Astrocyte (in vitro differentiated cells and primary cell): Measurements from ENCODE around the gene GPR33. TPM values are rescaled to one million over a fixed set of nuclear protein-coding genes. Genes with fewer than 3 reads are reported as not detected.

Experiments used
- DNase-seq: peaks from one replicate; pipeline ENCODE4 v3.0.0-alpha.2; 2010; ENCODE audit warnings: low read depth
- FAIRE-seq: peaks from 2 replicates; lab custom pipeline; 2011; peaks lifted over from hg19 to GRCh38; lab: Jason Lieb, UNC
- H2AFZ ChIP-seq: 2 replicates; pipeline ENCODE4 v1.6.0; 2012; ENCODE audit warnings: low read depth, low read length, inconsistent platforms
- H3K27ac ChIP-seq: 2 replicates; pipeline ENCODE4 v1.5.1; 2011; ENCODE audit warnings: low read depth, low read length, inconsistent platforms
- H3K27me3 ChIP-seq: 2 replicates; pipeline ENCODE4 v1.6.0; 2011; ENCODE audit warnings: low read length, inconsistent platforms; ENCODE audit not compliant: insufficient read depth
- H3K36me3 ChIP-seq: 2 replicates; pipeline ENCODE4 v1.5.1; 2011; ENCODE audit warnings: low read length, inconsistent platforms; ENCODE audit not compliant: insufficient read depth
- H3K4me1 ChIP-seq: 2 replicates; pipeline ENCODE4 v1.5.1; 2011; ENCODE audit warnings: low read length, inconsistent platforms; ENCODE audit not compliant: insufficient read depth
- H3K4me2 ChIP-seq: 2 replicates; pipeline ENCODE4 v1.6.0; 2012; ENCODE audit warnings: low read length, inconsistent platforms
- H3K4me3 ChIP-seq: 2 replicates; pipeline ENCODE4 v1.5.1; 2011; ENCODE audit warnings: low read depth, mild to moderate bottlenecking, low read length, inconsistent platforms; ENCODE audit not compliant: insufficient read depth
- H3K79me2 ChIP-seq: 2 replicates; pipeline ENCODE4 v1.6.0; 2012; ENCODE audit warnings: mild to moderate bottlenecking, low read length, inconsistent platforms; ENCODE audit not compliant: insufficient read depth
- H3K9ac ChIP-seq: 2 replicates; pipeline ENCODE4 v1.6.0; 2012; ENCODE audit warnings: mild to moderate bottlenecking, low read length, inconsistent platforms
- H3K9me3 ChIP-seq: 2 replicates; pipeline ENCODE4 v1.5.1; 2012; ENCODE audit warnings: low read depth, mild to moderate bottlenecking, low read length, inconsistent platforms; ENCODE audit not compliant: insufficient read depth
- H4K20me1 ChIP-seq: 2 replicates; pipeline ENCODE4 v1.6.0; 2012; ENCODE audit warnings: low read length, inconsistent platforms; ENCODE audit not compliant: insufficient read depth
- H3K27ac Mint-ChIP-seq: one replicate; pipeline ENCODE4 v1.8.0; 2021; ENCODE audit warnings: mild to moderate bottlenecking, mixed read lengths; ENCODE audit not compliant: unreplicated experiment
- H3K27me3 Mint-ChIP-seq: one replicate; pipeline ENCODE4 v1.8.0; 2021; ENCODE audit warnings: low read depth, mixed read lengths; ENCODE audit not compliant: unreplicated experiment
- H3K36me3 Mint-ChIP-seq: one replicate; pipeline ENCODE4 v1.8.0; 2021; ENCODE audit warnings: low read depth, mixed read lengths; ENCODE audit not compliant: unreplicated experiment
- H3K4me1 Mint-ChIP-seq: one replicate; pipeline ENCODE4 v1.8.0; 2021; ENCODE audit warnings: low read depth, mixed read lengths; ENCODE audit not compliant: unreplicated experiment
- H3K4me3 Mint-ChIP-seq: one replicate; pipeline ENCODE4 v1.8.0; 2021; ENCODE audit warnings: mild to moderate bottlenecking, moderate library complexity, mixed read lengths; ENCODE audit not compliant: unreplicated experiment
- H3K9me3 Mint-ChIP-seq: one replicate; pipeline ENCODE4 v1.8.0; 2021; ENCODE audit warnings: mild to moderate bottlenecking, mixed read lengths; ENCODE audit not compliant: unreplicated experiment
- EZH2 ChIP-seq: IDR thresholded peaks from 2 replicates; pipeline ENCODE4 v1.6.1; 2012; ENCODE audit warnings: mild to moderate bottlenecking, low read length, inconsistent platforms; ENCODE audit not compliant: insufficient read depth
- total RNA-seq: library from RNA; stranded (reverse); gene quantifications from 2 replicates; pipeline ENCODE4 v1.2.1, GENCODE V29; 2021
- TF ChIP-seq, protein P1 (sequence below): IDR thresholded peaks from 2 replicates; pipeline ENCODE4 v1.5.1; 2011; ENCODE audit warnings: low read depth, mild to moderate bottlenecking, inconsistent platforms, low read length, moderate library complexity; ENCODE audit not compliant: insufficient read depth

Gene GPR33
- total RNA-seq, 1 donor from 2014 or later, result not detected

DNA sequence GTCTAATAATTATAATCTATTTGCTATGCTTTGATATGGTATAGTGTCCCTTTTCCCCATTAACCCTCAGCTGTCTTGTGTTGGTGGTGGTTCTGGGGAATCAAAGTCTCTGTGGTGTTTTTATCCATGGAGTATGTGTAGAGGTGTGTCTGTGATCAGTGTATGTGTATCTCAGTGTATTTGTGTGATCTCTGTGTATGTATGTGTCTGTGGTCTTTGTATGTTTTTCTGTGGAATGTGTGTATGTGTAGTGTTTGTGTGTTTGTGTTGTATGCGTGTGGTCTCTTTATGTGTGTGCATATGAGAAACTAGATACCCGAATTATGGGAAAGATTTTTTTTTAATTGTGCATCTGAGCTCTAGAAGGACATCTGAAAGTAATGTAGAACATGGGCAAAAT lies 1.1 kb downstream of the GPR33 start:
- Mint-ChIP-seq H3K27ac (no peak overlapping the region), H3K27me3 (no peaks in the 10 kb centered on the region), H3K4me3 (no peak overlapping the region), H3K4me1 (no peaks in the 10 kb centered on the region), H3K9me3 (no peaks in the 10 kb centered on the region), H3K36me3 (no peaks in the 10 kb centered on the region)
- H3K4me3 ChIP-seq, result no peak overlapping the region
- no peaks in the 10 kb centered on the region for H3K9me3 ChIP-seq
- DNase-seq, result no peak
- H4K20me1 ChIP-seq, result no peaks in the 10 kb centered on the region
- no peak for FAIRE-seq
- no peaks in the 10 kb centered on the region for H3K79me2 ChIP-seq
- no peak overlapping the region for H3K27ac ChIP-seq
- no peaks in the 10 kb centered on the region for H3K36me3 ChIP-seq
- no peak overlapping the region for H3K4me2 ChIP-seq
- H2AFZ ChIP-seq, result no peak overlapping the region
- no peaks in the 10 kb centered on the region for H3K4me1 ChIP-seq
- peaks cover 2% of the 10 kb centered on the region for H3K27me3 ChIP-seq
- no peak overlapping the region for H3K9ac ChIP-seq
- TF ChIP-seq EZH2, result no peak
- TF ChIP-seq, protein P1, sequence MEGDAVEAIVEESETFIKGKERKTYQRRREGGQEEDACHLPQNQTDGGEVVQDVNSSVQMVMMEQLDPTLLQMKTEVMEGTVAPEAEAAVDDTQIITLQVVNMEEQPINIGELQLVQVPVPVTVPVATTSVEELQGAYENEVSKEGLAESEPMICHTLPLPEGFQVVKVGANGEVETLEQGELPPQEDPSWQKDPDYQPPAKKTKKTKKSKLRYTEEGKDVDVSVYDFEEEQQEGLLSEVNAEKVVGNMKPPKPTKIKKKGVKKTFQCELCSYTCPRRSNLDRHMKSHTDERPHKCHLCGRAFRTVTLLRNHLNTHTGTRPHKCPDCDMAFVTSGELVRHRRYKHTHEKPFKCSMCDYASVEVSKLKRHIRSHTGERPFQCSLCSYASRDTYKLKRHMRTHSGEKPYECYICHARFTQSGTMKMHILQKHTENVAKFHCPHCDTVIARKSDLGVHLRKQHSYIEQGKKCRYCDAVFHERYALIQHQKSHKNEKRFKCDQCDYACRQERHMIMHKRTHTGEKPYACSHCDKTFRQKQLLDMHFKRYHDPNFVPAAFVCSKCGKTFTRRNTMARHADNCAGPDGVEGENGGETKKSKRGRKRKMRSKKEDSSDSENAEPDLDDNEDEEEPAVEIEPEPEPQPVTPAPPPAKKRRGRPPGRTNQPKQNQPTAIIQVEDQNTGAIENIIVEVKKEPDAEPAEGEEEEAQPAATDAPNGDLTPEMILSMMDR, result no peak

DNA sequence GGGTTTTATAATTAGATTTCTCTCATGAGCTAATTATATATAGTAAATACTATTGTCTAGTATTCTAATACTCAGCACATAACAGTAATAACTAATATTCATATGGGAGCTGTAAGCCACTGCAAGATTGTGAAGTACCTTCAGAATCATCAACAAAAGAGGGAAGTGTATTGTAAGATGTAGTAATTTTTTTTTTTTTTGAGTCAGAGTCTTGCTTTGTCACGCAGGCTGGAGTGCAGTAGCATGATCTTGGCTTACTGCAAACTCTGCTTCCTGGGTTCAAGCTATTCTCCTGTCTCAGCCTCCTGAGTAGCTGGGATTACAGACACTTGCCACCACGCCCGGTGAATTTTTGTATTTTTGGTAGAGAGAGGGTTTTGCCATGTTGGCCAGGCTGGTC lies 3.1 kb downstream of the GPR33 start:
- no peaks in the 10 kb centered on the region for H4K20me1 ChIP-seq
- no peaks in the 10 kb centered on the region for H3K27me3 Mint-ChIP-seq
- no peaks in the 10 kb centered on the region for H3K36me3 Mint-ChIP-seq
- H3K4me1 Mint-ChIP-seq, result no peaks in the 10 kb centered on the region
- TF ChIP-seq EZH2, result no peak
- TF ChIP-seq, protein P1, result no peak
- no peaks in the 10 kb centered on the region for H3K9me3 Mint-ChIP-seq
- H3K27ac ChIP-seq, result no peak overlapping the region
- peaks cover 2% of the 10 kb centered on the region for H3K27me3 ChIP-seq
- H3K9me3 ChIP-seq, result no peaks in the 10 kb centered on the region
- no peak overlapping the region for H2AFZ ChIP-seq
- no peaks in the 10 kb centered on the region for H3K36me3 ChIP-seq
- H3K27ac Mint-ChIP-seq, result no peak overlapping the region
- H3K4me3 Mint-ChIP-seq, result no peak overlapping the region
- H3K9ac ChIP-seq, result no peak overlapping the region
- no peaks in the 10 kb centered on the region for H3K79me2 ChIP-seq
- H3K4me2 ChIP-seq, result no peak overlapping the region
- DNase-seq (no peak), FAIRE-seq (no peak)
- H3K4me1 ChIP-seq, result no peaks in the 10 kb centered on the region
- no peak overlapping the region for H3K4me3 ChIP-seq

DNA sequence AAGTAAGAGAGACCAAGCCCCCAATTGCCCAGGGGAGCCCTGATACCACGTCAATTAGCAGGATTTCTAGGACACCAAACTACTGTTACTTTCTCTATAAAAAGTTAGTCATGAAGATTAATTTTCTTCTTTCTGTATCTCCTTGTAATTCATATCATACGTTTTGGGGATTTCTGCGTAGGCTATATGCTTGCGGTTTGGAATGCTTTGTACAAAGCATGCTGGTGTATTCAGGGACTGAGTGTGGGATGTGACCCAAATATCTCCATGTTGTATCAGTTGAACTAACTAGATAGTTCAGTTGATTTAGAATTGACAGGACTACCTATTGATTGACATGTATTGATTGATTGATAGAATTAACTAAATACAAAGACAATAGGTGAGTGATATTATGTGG lies 7.7 kb downstream of the GPR33 start:
- Histone ChIP-seq H3K27ac (no peak overlapping the region), H3K9ac (no peak overlapping the region), H3K9me3 (no peaks in the 10 kb centered on the region), H2AFZ (no peak overlapping the region), H3K36me3 (no peaks in the 10 kb centered on the region), H4K20me1 (no peaks in the 10 kb centered on the region), H3K79me2 (no peaks in the 10 kb centered on the region), H3K4me2 (no peak overlapping the region), H3K4me3 (no peak overlapping the region), H3K4me1 (no peaks in the 10 kb centered on the region), H3K27me3 (peaks cover 2% of the 10 kb centered on the region)
- Mint-ChIP-seq H3K36me3 (no peaks in the 10 kb centered on the region), H3K9me3 (no peaks in the 10 kb centered on the region), H3K4me1 (no peaks in the 10 kb centered on the region), H3K27me3 (peaks cover 3% of the 10 kb centered on the region), H3K27ac (no peak overlapping the region), H3K4me3 (no peak overlapping the region)
- DNase-seq (no peak), FAIRE-seq (no peak)
- no peak for TF ChIP-seq EZH2
- TF ChIP-seq, protein P1, result no peak
